Erythroblast (primary cell): ENCODE data around the gene WDFY4.

ENCODE experiments used
- DNase-seq, 2 experiments: peaks; one replicate each; lab custom pipeline; 2025; lab: John Stamatoyannopoulos, UW
- GATA1 ChIP-seq: IDR thresholded peaks from 2 replicates; pipeline ENCODE4 v1.6.1; 2011; ENCODE audit warnings: low read depth, mild to moderate bottlenecking, control low read depth, low read length, moderate library complexity
- POLR2A ChIP-seq: IDR thresholded peaks from 2 replicates; pipeline ENCODE4 v1.6.1; 2011; ENCODE audit warnings: mild to moderate bottlenecking, low read length

Gene WDFY4

GRCh38 chr10:48651293-48651692, 33.4 kb upstream of the WDFY4 start:
- DNase-seq, result no peak
- TF ChIP-seq GATA1, result no peak

GRCh38 chr10:48651839-48652238, 32.8 kb upstream of the WDFY4 start:
- no peak for DNase-seq
- no peak for TF ChIP-seq GATA1
- TF ChIP-seq POLR2A, result no peak

GRCh38 chr10:48652344-48652743, 32.3 kb upstream of the WDFY4 start:
- TF ChIP-seq GATA1, result no peak
- TF ChIP-seq POLR2A, result no peak
- no peak for DNase-seq

- TF ChIP-seq POLR2A (no peak), GATA1 (no peak)
- DNase-seq, result no peak
Measured at GRCh38 chr10:48653347-48653746, 31.3 kb upstream of the WDFY4 start.

GRCh38 chr10:48653944-48654698, 30.6 kb upstream of the WDFY4 start:
- DNase-seq, result no peak
- TF ChIP-seq POLR2A (no peak), GATA1 (no peak)

- TF ChIP-seq GATA1 (no peak), POLR2A (no peak)
- no peak for DNase-seq
Measured at GRCh38 chr10:48655411-48656240, 29.0 kb upstream of the WDFY4 start.

- TF ChIP-seq GATA1, result no peak
- no peak for TF ChIP-seq POLR2A
- peak; percentile 88 to 93 for DNase-seq
Measured at GRCh38 chr10:48656241-48656913, 28.3 kb upstream of the WDFY4 start.

- DNase-seq, result no peak
- TF ChIP-seq GATA1 (no peak), POLR2A (no peak)
Measured at GRCh38 chr10:48656914-48657305, 27.8 kb upstream of the WDFY4 start.

- DNase-seq, result no peak
- TF ChIP-seq POLR2A, result no peak
- TF ChIP-seq GATA1, result no peak
Measured at GRCh38 chr10:48657416-48657815, 27.3 kb upstream of the WDFY4 start.

GRCh38 chr10:48658243-48658974, 26.3 kb upstream of the WDFY4 start:
- peak; percentile 56 to 76 for DNase-seq
- TF ChIP-seq POLR2A, result no peak
- no peak for TF ChIP-seq GATA1

- DNase-seq, result no peak
- TF ChIP-seq POLR2A, result no peak
- no peak for TF ChIP-seq GATA1
Measured at GRCh38 chr10:48658975-48659269, 25.8 kb upstream of the WDFY4 start.

- no peak for DNase-seq
- TF ChIP-seq POLR2A (no peak), GATA1 (no peak)
Measured at GRCh38 chr10:48659790-48660189, 24.9 kb upstream of the WDFY4 start.

GRCh38 chr10:48661441-48661840, 23.2 kb upstream of the WDFY4 start:
- DNase-seq, result no peak
- TF ChIP-seq GATA1, result no peak
- no peak for TF ChIP-seq POLR2A
